Aorta (tissue), 5 donors: ENCODE results near the gene NKAPD1. TPM values are rescaled to one million over a fixed set of nuclear protein-coding genes. Genes with fewer than 3 reads are reported as not detected.
"Not testable (repeated sequence)": the region's sequence is repeated elsewhere in the genome, so short reads cannot be mapped to it uniquely, and the experiment has no call there.

Source experiments
- ATAC-seq: fragments of 200-7000 bp; cut with Tn5 transposase; one replicate; pipeline ENCODE4 v1.9.1; 2022; ENCODE audit warnings: moderate library complexity; ENCODE audit not compliant: low FRiP score
- DNase-seq, 2 donors: peaks; one replicate each; pipeline ENCODE4 v3.0.0-alpha.2; 2020
- H3K27ac ChIP-seq, 2 donors: one replicate each; pipeline ENCODE4 v1.5.1; 2013; ENCODE audit warnings: low read length in 2 of 2, mild to moderate bottlenecking in 2 of 2, moderate library complexity in 2 of 2, control low read depth in 1 of 2, inconsistent platforms in 1 of 2, low read depth in 1 of 2
- H3K27me3 ChIP-seq, 2 donors: one replicate each; pipeline ENCODE4 v1.6.1; 2013; ENCODE audit warnings: control low read depth in 1 of 2, low read length in 1 of 2, mild to moderate bottlenecking in 1 of 2, moderate library complexity in 1 of 2; ENCODE audit not compliant: insufficient read depth in 2 of 2, control insufficient read depth in 1 of 2
- H3K36me3 ChIP-seq, 2 donors: one replicate each; pipeline ENCODE4 v1.6.1; 2013; ENCODE audit warnings: control low read depth in 1 of 2, low read length in 1 of 2, mild to moderate bottlenecking in 1 of 2; ENCODE audit not compliant: insufficient read depth in 2 of 2, control insufficient read depth in 1 of 2
- H3K4me1 ChIP-seq, 2 donors: one replicate each; pipeline ENCODE4 v1.6.1; 2013; ENCODE audit warnings: low read length in 2 of 2, control low read depth in 1 of 2, mild to moderate bottlenecking in 1 of 2, moderate library complexity in 1 of 2; ENCODE audit not compliant: insufficient read depth in 2 of 2, control insufficient read depth in 1 of 2
- H3K4me3 ChIP-seq, 2 donors: one replicate each; pipeline ENCODE4 v1.5.1; 2013; ENCODE audit warnings: low read length in 2 of 2, control low read depth in 1 of 2, mild to moderate bottlenecking in 1 of 2
- H3K9me3 ChIP-seq: one replicate; pipeline ENCODE4 v1.6.1; 2013; ENCODE audit warnings: mild to moderate bottlenecking, low read length; ENCODE audit not compliant: control insufficient read depth
- WGBS, 2 donors: extraction: QIAGEN DNeasy Blood & Tissue Kit; methylation state at CpG; one replicate each; pipeline ENCODE4 v1.1.7; 2013; 5-methylcytosine and 5-hydroxymethylcytosine counted together
- intact Hi-C, 2 donors: fragments of 100-400 bp; cut with DNase I; formaldehyde crosslinking; loops; one replicate each; pipeline versions ENCODE4 v1.14.2 to v1.15.0; 2022
- polyA plus RNA-seq, 2 donors: library from polyadenylated mRNA; stranded (reverse); fragments of 200-250 nt; gene quantifications; one replicate each; pipeline ENCODE4 v1.2.3, GENCODE V29; 2013
- total RNA-seq, 2 donors: library from RNA; stranded (reverse); fragmentation: NEBNext Ultra II Directional; extraction: Animal tissue kit (Norgen Biotek cat#: 25700); gene quantifications; one replicate each; pipeline ENCODE4 v1.2.1, GENCODE V29; 2021
- donor health status: healthy with polysubstance abuse.
- donor health status: Bipolar disorder and iron deficiency.
- donor health status: DM: no; HTN: no; CAD: no.
- donor health status: DM: no; HTN: no; CAD: no.
- donor health status: DM: yes; HTN: yes; CAD: no.

Gene NKAPD1
- total and polyA plus RNA-seq, 4 donors, result 14.4 to 19.7 (median 15.5) TPM

DNA sequence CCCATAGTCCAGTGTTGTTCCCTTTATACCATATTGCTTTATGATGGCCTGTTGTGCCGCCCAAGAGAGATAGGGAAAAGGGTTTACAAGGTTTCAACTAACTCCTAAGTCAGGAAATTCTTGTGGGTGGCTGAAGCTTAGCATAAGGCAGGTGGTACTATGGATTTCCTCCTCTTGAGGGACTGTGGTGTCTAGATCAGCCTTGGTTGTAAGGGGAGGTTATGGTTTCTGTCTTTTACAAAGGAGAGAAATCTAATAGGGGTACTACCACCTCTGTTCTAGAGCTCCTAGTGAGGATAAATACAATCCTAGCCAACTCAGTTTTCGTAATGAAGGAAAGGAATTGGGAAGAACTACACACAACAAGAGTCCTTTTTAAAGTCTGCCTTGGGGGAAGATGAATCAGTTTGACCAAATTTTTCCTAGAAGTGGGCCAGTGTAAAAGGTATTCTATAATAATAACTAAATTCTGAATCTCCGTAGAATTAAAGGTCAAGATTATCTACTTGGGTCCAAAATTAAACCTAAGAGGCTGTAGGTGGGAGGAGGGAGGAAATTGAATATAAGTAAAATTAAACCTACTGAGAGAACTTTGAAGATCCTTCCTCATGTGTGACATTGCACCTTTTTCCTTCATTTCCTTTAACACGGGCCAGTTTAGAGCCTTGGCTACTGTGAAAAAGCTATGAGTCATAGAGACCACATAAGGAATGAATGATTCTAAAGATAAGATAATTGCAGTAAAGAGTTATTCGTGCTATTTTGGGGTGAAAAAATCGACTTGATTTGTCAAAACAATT is 31.7 kb upstream of the NKAPD1 start:
- Histone ChIP-seq H3K4me1 (no peaks in the 10 kb centered on the region), H3K27ac (no peak overlapping the region), H3K9me3 (no peaks in the 10 kb centered on the region), H3K27me3 (no peaks in the 10 kb centered on the region), H3K36me3 (peaks cover 2 to 3% of the 10 kb centered on the region in 2 donors), H3K4me3 (no peak overlapping the region)
- intact Hi-C loops, result no loop called here
- ATAC-seq, result no peak
- no peak for DNase-seq
- 50 to 57% methylated on average over 6 of the region's 6 CpGs for WGBS, 2 donors

DNA sequence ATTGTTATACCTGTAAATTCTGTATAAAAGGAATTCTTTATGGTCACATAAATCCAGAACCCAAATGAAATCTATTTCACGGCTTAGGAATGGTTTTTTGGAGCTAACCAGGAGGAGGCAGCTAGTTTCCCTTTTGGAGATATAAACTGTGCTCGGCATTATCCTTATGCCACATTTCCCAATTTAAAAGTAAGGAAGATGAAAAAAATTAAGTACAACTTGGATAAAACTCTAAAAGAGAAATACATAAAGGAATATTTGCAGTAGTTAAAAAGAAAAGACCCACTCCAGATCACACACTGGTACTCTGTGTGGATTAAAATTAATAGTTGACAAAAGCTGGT is 31.2 kb upstream of the NKAPD1 start:
- intact Hi-C loops, result no loop called here
- Histone ChIP-seq H3K4me3 (no peak overlapping the region), H3K9me3 (no peaks in the 10 kb centered on the region), H3K27me3 (no peaks in the 10 kb centered on the region), H3K27ac (no peak overlapping the region), H3K4me1 (no peaks in the 10 kb centered on the region), H3K36me3 (peaks cover 2 to 3% of the 10 kb centered on the region in 2 donors)
- DNase-seq, result no peak
- no peak for ATAC-seq
- WGBS, 2 donors, result 88 to 92% methylated on average over 2 of the region's 2 CpGs

DNA sequence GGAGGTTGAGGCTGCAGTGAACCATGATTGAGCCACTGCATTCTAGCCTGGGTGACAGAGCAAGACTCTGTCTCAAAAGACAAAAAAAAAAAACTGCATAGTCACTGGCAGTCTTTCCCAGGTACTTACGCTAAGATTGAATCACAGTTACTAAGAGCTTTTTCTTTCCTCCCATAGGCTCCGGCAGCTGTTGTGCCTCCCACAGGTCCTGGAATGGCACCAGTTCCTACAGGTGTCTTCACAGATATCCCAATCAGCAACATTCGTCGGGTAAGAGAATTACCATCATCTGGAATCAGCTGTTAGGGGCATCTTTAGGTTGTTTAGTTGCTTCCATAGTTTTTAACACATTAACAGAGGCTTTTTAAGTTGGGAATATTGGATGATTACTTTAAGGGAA is 29.1 kb upstream of the NKAPD1 start:
- DNase-seq (no peak), ATAC-seq (no peak)
- Histone ChIP-seq H3K9me3 (no peaks in the 10 kb centered on the region), H3K4me3 (no peak overlapping the region), H3K27me3 (no peaks in the 10 kb centered on the region), H3K27ac (no peak overlapping the region), H3K4me1 (no peaks in the 10 kb centered on the region), H3K36me3 (peaks cover 2 to 3% of the 10 kb centered on the region in 2 donors)
- 96 to 98% methylated on average over 4 of the region's 4 CpGs for WGBS, 2 donors
- intact Hi-C loops, result no loop called here

DNA sequence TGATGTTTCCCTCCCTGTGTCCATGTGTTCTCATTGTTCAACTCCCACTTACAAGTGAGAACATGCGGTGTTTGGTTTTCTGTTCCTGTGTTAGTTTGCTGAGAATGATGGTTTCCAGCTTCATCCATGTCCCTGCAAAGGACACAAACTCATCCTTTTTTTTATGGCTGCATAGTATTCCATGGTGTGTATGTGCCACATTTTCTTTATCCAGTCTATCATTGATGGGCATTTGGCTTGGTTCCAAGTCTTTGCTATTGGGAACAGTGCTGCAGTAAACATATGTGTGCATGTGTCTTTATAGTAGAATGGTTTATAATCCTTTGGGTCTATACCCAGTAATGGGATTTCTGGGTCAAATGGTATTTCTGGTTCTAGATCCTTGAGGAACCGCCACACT is 27.5 kb upstream of the NKAPD1 start:
- H3K27me3 ChIP-seq, H3K36me3 ChIP-seq, DNase-seq, H3K9me3 ChIP-seq, H3K4me1 ChIP-seq, H3K4me3 ChIP-seq, intact Hi-C loops, H3K27ac ChIP-seq, ATAC-seq: not testable (repeated sequence)
- 100% methylated on average over 1 to 2 of the region's 2 CpGs for WGBS, 2 donors

DNA sequence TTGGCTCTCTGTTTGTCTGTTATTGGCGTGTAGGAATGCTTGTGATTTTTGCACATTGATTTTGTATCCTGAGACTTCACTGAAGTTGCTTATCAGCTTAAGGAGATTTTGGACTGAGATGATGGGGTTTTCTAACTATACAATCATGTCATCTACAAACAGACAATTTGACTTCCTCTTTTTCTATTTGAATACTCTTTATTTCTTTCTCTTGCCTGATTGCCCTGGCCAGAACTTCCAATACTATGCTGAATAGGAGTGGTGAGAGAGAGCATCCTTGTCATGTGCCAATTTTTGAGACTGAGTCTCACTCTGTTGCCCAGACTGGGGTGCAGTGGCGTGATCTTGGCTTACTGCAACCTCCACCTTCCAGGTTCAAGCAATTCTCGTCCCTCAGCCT is 25.8 kb upstream of the NKAPD1 start:
- DNase-seq, H3K36me3 ChIP-seq, intact Hi-C loops, H3K4me3 ChIP-seq, H3K9me3 ChIP-seq, H3K4me1 ChIP-seq, H3K27me3 ChIP-seq, ATAC-seq: not testable (repeated sequence)
- 89% methylated on average over 3 of the region's 3 CpGs for WGBS, 2 donors
- H3K27ac ChIP-seq, result peak overlapping the region in 1 of 2 donors; percentile 26

DNA sequence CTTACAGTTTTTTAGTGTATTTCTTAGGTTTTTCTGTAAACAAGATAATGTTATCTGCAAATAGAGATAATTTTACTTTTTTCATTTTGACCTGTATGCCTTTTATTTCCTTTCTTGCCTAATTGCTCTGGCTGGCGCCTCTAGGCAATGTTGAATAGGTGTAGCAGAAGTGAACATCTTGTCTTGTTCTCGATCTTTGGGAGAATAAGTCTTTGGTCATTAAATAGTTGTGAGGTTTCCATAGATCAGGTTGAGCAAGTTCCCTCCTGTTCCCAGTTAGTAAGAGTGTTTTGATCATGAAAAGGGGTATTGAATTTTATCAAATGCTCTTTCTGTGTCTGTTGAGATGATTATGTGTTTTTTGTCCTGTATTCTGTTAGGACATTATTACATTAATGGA is 24.3 kb upstream of the NKAPD1 start:
- Histone ChIP-seq H3K27ac (no peak overlapping the region), H3K9me3 (no peaks in the 10 kb centered on the region), H3K27me3 (no peaks in the 10 kb centered on the region), H3K4me1 (no peaks in the 10 kb centered on the region), H3K4me3 (no peak overlapping the region), H3K36me3 (no peaks in the 10 kb centered on the region)
- intact Hi-C loops, result no loop called here
- DNase-seq, result no peak
- no peak for ATAC-seq
- WGBS, 2 donors, result 49 to 50% methylated on average over 2 of the region's 2 CpGs

DNA sequence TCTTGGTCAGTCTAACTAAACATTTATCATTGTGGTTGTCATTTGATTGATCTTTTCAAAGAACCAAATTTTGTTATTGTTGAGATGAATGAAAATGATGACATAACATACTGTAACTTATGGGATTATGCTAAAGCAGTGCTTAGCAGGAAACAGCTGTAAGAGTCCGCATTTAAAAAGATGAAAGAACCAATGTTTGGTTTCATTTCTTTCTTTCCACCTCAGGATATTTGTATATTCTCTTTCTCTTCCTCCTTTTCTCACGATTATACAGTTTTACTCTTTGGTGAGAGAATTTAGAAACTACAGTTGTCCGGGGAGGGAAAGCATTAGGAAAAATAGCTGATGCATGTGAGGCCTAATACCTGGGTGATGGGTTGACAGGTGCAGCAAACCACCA is 23.4 kb upstream of the NKAPD1 start:
- 91 to 93% methylated on average over 3 of the region's 3 CpGs for WGBS, 2 donors
- intact Hi-C loops, result no loop called here
- DNase-seq (no peak), ATAC-seq (no peak)
- H3K9me3 ChIP-seq, result no peaks in the 10 kb centered on the region
- no peak overlapping the region for H3K4me3 ChIP-seq
- H3K27ac ChIP-seq, result no peak overlapping the region
- H3K36me3 ChIP-seq, result no peaks in the 10 kb centered on the region
- no peaks in the 10 kb centered on the region for H3K27me3 ChIP-seq
- H3K4me1 ChIP-seq, result no peaks in the 10 kb centered on the region

DNA sequence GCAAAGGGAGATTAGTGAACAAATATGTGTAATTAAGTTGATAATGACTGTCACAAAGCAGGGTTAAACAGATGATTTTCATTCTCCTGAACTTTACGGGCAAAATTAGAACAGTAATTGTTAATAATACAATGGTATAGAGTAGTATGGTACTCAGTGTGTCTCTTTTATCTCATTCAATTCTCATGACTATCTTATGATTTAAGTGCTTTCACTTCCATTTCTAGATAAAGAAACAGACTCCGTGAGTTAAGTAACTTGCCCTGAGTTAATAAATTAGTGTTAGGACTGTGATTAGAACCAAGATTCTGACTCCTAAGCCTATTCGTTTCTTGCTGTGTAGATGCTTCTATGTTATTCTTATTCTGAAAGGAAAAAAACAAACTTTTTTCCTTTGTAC is 22.3 kb upstream of the NKAPD1 start:
- no peak overlapping the region for H3K4me3 ChIP-seq
- no peaks in the 10 kb centered on the region for H3K36me3 ChIP-seq
- H3K4me1 ChIP-seq, result no peaks in the 10 kb centered on the region
- H3K27me3 ChIP-seq, result no peaks in the 10 kb centered on the region
- DNase-seq, result no peak
- H3K27ac ChIP-seq, result no peak overlapping the region
- intact Hi-C loops, result no loop called here
- H3K9me3 ChIP-seq, result no peaks in the 10 kb centered on the region
- ATAC-seq, result no peak
- 88 to 96% methylated on average over 3 of the region's 3 CpGs for WGBS, 2 donors

DNA sequence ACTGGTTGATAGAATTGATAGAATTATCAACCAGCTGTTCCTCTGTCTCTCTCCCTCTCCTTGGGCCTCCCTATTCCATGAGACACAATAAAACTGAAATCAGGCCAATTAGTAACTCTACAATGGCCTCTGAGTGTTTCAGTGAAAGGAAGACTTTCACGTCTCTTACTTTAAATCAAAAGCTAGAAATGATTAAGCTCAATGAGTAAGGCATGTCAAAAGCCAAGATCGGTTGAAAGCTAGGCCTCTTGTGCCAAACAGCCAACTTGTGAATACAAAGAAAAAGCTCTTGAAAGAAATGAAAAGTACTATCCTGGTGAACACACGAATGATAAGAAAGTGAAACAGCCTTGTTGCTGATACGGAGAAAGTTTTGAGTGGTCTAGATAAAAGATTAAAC is 16.9 kb upstream of the NKAPD1 start:
- intact Hi-C loops, result no loop called here
- peaks cover 3 to 8% of the 10 kb centered on the region in 2 donors for H3K36me3 ChIP-seq

More for the DNA sequence above, 16.9 kb upstream of the NKAPD1 start:
- Histone ChIP-seq H3K4me3 (no peak overlapping the region), H3K27me3 (no peaks in the 10 kb centered on the region), H3K27ac (no peak overlapping the region), H3K4me1 (no peaks in the 10 kb centered on the region), H3K9me3 (no peaks in the 10 kb centered on the region)
- no peak for ATAC-seq
- 81 to 90% methylated on average over 4 of the region's 4 CpGs for WGBS, 2 donors
- DNase-seq, result no peak
